CD4-positive, alpha-beta T cell (primary cell): Measurements from ENCODE around the gene C4BPA. TPM values are rescaled to one million over a fixed set of nuclear protein-coding genes. Genes with fewer than 3 reads are reported as not detected.

ENCODE experiments used
- ATAC-seq: fragments of 200-7000 bp; cut with Tn5 transposase; one replicate; pipeline ENCODE4 v1.10.0; 2022; ENCODE audit warnings: mild to moderate bottlenecking; ENCODE audit not compliant: poor library complexity
- CTCF ChIA-PET: fragments of 350-600 bp; sonication (Branson Sonifier 250); formaldehyde crosslinking; loops from one replicate; lab custom pipeline; 2021; ENCODE audit warnings: antibody characterized with exemption, inconsistent platforms; lab: Charles Lee
- POLR2A ChIA-PET: fragments of 350-600 bp; sonication (Branson Sonifier 250); formaldehyde crosslinking; loops from one replicate; lab custom pipeline; 2021; ENCODE audit warnings: antibody characterized with exemption, inconsistent platforms; lab: Charles Lee
- DNase-seq, 14 experiments: peaks; one replicate each; pipeline ENCODE4 v3.0.0-alpha.2; 2013 to 2020; ENCODE audit warnings: mixed read lengths in 2 of 14
- H3K27ac ChIP-seq, 2 donors: one replicate each; pipeline versions ENCODE4 v1.5.1 to v1.7.0; 2013; ENCODE audit warnings: low read length in 2 of 2, low read depth in 1 of 2, mild to moderate bottlenecking in 1 of 2
- H3K27me3 ChIP-seq, 2 experiments: 1 replicate in 1 of 2; 2 replicates in 1 of 2; pipeline versions ENCODE4 v1.6.1 to v1.7.0; 2013; ENCODE audit warnings: low read length in 2 of 2, control low read depth in 1 of 2, mild to moderate bottlenecking in 1 of 2, moderate library complexity in 1 of 2; ENCODE audit not compliant: insufficient read depth in 2 of 2, control insufficient read depth in 1 of 2
- H3K36me3 ChIP-seq: one replicate; pipeline ENCODE4 v1.6.1; 2013; ENCODE audit warnings: low read length, control low read depth; ENCODE audit not compliant: insufficient read depth
- H3K4me1 ChIP-seq: one replicate; pipeline ENCODE4 v1.6.1; 2013; ENCODE audit warnings: low read length, control low read depth; ENCODE audit not compliant: insufficient read depth
- H3K4me3 ChIP-seq: one replicate; pipeline ENCODE4 v1.5.1; 2013; ENCODE audit warnings: mild to moderate bottlenecking, low read length, moderate library complexity
- H3K9me3 ChIP-seq, 2 experiments: 1 replicate in 1 of 2; 2 replicates in 1 of 2; pipeline versions ENCODE4 v1.6.1 to v1.7.0; 2013; ENCODE audit warnings: low read length in 2 of 2, mild to moderate bottlenecking in 2 of 2, control low read depth in 1 of 2, moderate library complexity in 1 of 2; ENCODE audit not compliant: control insufficient read depth in 1 of 2, insufficient read depth in 1 of 2
- H3K27ac Mint-ChIP-seq: one replicate; pipeline ENCODE4 v1.8.0; 2020; ENCODE audit warnings: mixed read lengths
- H3K27me3 Mint-ChIP-seq: one replicate; pipeline ENCODE4 v1.8.0; 2021; ENCODE audit warnings: mixed read lengths
- H3K36me3 Mint-ChIP-seq: one replicate; pipeline ENCODE4 v1.8.0; 2021; ENCODE audit warnings: low read depth, mixed read lengths
- H3K4me1 Mint-ChIP-seq: one replicate; pipeline ENCODE4 v1.8.0; 2021; ENCODE audit warnings: low read depth, mixed read lengths
- H3K4me3 Mint-ChIP-seq: one replicate; pipeline ENCODE4 v1.8.0; 2020; ENCODE audit warnings: mild to moderate bottlenecking, mixed read lengths
- H3K9me3 Mint-ChIP-seq: one replicate; pipeline ENCODE4 v1.8.0; 2020; ENCODE audit warnings: mixed read lengths
- CTCF ChIP-seq: fragments of 200-600 bp; IDR thresholded peaks from one replicate; pipeline ENCODE4 v1.8.0; 2022; ENCODE audit warnings: antibody characterized with exemption, mild to moderate bottlenecking
- intact Hi-C, 2 experiments: fragments of 100-400 bp; cut with DNase I in 1 of 2; cut with micrococcal nuclease in 1 of 2; formaldehyde crosslinking; loops; one replicate each; pipeline versions ENCODE4 v1.15.1 to v1.9.0; 2023 to 2025; cut with DNase I, micrococcal nuclease
- polyA plus RNA-seq, 2 donors: library from polyadenylated mRNA; unstranded; fragments of 120-200 nt; gene quantifications; one replicate each; pipeline ENCODE4 v1.2.1, GENCODE V29; 2013
- total RNA-seq, 174 experiments: library from RNA in 2 of 174; stranded (reverse) in 2 of 174; gene quantifications; one replicate each; pipeline ENCODE4 v1.2.3 and lab custom pipeline; 2021 to 2026

C4BPA gene
- total RNA-seq: not detected
- not detected for polyA plus RNA-seq (2013, experiment 1 of 2)
- polyA plus RNA-seq (2013, experiment 2 of 2): not detected
- total RNA-seq (lab: John Stamatoyannopoulos, UW): 0 to 0.08 (median 0) reads per million in 172 experiments

- no peak within 1 kb of the TSS for H3K27ac Mint-ChIP-seq
- Histone ChIP-seq H3K9me3 (no peaks in the 10 kb centered on the region), H3K4me3 (no peak within 1 kb of the TSS), H3K36me3 (no peaks in the 10 kb centered on the region), H3K4me1 (no peaks in the 10 kb centered on the region), H3K27ac (no peak within 1 kb of the TSS), H3K27me3 (no peaks in the 10 kb centered on the region)
- DNase-seq (no peak), ATAC-seq (no peak)
- H3K4me1 Mint-ChIP-seq: no peaks in the 10 kb centered on the region
- TF ChIP-seq CTCF: no peak
- no peaks in the 10 kb centered on the region for H3K36me3 Mint-ChIP-seq
- H3K27me3 Mint-ChIP-seq: peaks cover 12% of the 10 kb centered on the region
- intact Hi-C loops: no loop called here
- ChIA-PET POLR2A (no interaction called here), CTCF (interaction anchor here (1.3 kb wide), 1 partner anchor 301 kb away, joined by 3 read pairs; no protein-coding TSS in a partner anchor)
- H3K9me3 Mint-ChIP-seq: no peaks in the 10 kb centered on the region
- no peak within 1 kb of the TSS for H3K4me3 Mint-ChIP-seq
These were observed at the start of gene C4BPA for GRCh38 chr1:207103892-207104373. C4BPA (plus strand) TSS chr1:207104233; CDS start chr1:207113026, 8,793 bp downstream.

DNA sequence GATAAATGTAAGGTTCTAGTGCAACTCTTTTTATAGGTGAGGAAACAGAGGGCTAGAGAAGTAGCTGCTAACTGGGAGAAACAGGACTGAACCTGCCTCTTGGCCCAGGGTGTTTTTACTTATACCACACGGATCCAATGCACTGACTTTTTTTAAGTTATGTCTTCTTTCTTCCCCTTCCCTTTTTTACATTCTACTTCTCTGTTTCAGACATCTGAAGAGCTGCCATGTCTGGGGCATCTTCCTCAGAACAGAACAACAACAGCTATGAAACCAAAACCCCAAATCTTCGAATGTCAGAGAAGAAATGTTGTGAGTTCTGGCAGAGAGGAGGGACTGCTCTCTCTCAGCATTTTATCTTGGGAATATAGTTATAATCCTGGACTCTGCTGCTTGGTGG is 49.5 kb upstream of the C4BPA start:
- no peak for ATAC-seq
- intact Hi-C loops: loop anchor here (5.0 to 10.0 kb wide), 2 partner anchors 268 to 700 kb away; partner anchors contain the start of genes CD55 (in 2 of the 2) and CD46 (in 1 of the 2)
- no peak for TF ChIP-seq CTCF
- Histone ChIP-seq H3K4me3 (no peak overlapping the region), H3K4me1 (peaks cover 27% of the 10 kb centered on the region), H3K9me3 (no peaks in the 10 kb centered on the region), H3K27me3 (no peaks in the 10 kb centered on the region), H3K36me3 (peaks cover under 1% of the 10 kb centered on the region), H3K27ac (no peak overlapping the region)
- ChIA-PET POLR2A (interaction anchor here (0.5 to 1.0 kb wide), 2 partner anchors 17 to 1191 kb away, joined by 3 to 4 read pairs; no protein-coding TSS in a partner anchor), CTCF (no interaction called here)
- Mint-ChIP-seq H3K4me3 (peak overlapping the region; percentile 98), H3K4me1 (peaks cover 46% of the 10 kb centered on the region), H3K27me3 (no peaks in the 10 kb centered on the region), H3K27ac (peak overlapping the region; percentile 56), H3K36me3 (peaks cover 17% of the 10 kb centered on the region), H3K9me3 (no peaks in the 10 kb centered on the region)
- DNase-seq: no peak

- ChIA-PET CTCF (no interaction called here), POLR2A (no interaction called here)
- intact Hi-C loops: loop anchor here in 1 of 2 experiments (10.0 kb wide), 1 partner anchor 699 kb away; the partner anchor contains the start of gene CD46
- peaks cover 7% of the 10 kb centered on the region for H3K36me3 Mint-ChIP-seq
- no peaks in the 10 kb centered on the region for H3K27me3 Mint-ChIP-seq
- peaks cover 38% of the 10 kb centered on the region for H3K4me1 Mint-ChIP-seq
- H3K36me3 ChIP-seq: no peaks in the 10 kb centered on the region
- H3K27ac ChIP-seq: no peak overlapping the region
- H3K4me1 ChIP-seq: peaks cover 25% of the 10 kb centered on the region
- H3K27me3 ChIP-seq: no peaks in the 10 kb centered on the region
- H3K4me3 ChIP-seq: no peak overlapping the region
- H3K4me3 Mint-ChIP-seq: peak overlapping the region; percentile 98
- peak overlapping the region; percentile 56 for H3K27ac Mint-ChIP-seq
- ATAC-seq (no peak), DNase-seq (no peak)
- no peaks in the 10 kb centered on the region for H3K9me3 ChIP-seq
- no peak for TF ChIP-seq CTCF
- H3K9me3 Mint-ChIP-seq: no peaks in the 10 kb centered on the region
These were observed 48.5 kb upstream of the C4BPA start for GRCh38 chr1:207055386-207056001.
